CD4-positive, alpha-beta T cell treated with Interferon alpha-2 for 1 hour (primary cell): ENCODE results near the gene SSR3.
A peak's percentile ranks its signal among the peaks of the same experiment; 100 is the strongest.

Source experiments
- DNase-seq, 2 donors: peaks; one replicate each; pipeline ENCODE4 v3.0.0-alpha.2; 2020 to 2022

The SSR3 gene

DNA sequence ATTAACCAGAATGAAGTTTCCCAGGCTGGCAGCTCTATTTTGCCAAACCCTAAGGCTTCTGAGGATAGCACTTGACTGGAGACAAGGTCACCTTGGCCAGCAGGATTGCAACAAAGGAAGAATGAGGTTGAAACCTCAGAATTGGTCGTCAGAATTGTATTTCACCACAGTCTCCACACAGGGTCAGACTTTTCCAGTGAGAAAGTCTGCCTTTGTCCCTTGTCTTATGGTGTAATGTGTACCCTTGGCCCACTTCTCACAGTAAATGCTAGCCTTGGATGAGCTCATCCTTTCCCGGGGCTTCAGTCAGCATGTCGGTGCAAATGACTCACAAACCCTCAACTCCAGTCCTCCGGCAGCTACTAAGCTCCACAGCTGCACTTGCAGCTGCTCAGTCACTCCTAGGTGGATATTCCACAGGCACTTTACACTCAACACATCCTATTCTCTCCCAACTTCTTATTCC, 19.7 kb downstream of the SSR3 start:
- no peak for DNase-seq

DNA sequence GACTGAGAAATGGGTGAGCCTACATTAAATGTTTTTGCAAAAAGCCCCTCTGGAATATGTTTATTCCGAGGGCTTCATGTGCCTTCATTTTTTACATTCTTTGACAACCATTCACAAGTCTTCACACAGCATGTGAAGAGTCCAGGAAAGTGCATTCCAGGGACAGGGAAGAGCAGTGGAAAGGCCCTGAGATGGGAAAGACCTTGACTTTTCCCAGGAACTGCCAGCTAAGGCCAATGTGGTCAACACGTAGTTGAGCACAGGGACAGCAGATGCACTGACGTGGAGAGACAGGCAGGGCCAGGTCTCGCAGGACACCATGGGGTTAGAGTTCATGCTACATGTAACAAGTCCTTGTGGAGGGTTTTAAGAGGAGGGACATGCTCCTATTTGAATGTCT, 21.7 kb downstream of the SSR3 start:
- DNase-seq: no peak

GRCh38 chr3:156532730-156533129, 22.2 kb downstream of the SSR3 start:
- DNase-seq: no peak

DNA sequence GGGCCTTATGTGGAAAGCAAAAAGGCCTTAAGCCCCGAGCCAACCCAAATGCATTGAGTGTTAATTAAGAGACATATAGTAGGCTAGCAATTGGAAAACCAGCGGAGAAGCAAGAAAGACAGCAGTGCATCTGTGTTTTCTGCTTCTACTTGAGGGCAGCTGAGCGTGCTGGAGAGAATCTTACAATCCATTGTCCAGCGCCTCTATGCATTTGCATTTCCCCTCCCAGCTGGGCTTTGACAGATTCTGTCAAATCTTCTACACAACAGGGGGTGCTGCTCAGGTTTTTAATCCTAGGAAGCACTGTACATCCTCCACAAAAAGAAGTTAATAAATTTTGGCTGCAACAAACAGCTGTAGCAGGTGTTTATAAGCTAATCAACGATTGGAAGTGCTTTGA, 23.9 kb downstream of the SSR3 start:
- DNase-seq: no peak

DNA sequence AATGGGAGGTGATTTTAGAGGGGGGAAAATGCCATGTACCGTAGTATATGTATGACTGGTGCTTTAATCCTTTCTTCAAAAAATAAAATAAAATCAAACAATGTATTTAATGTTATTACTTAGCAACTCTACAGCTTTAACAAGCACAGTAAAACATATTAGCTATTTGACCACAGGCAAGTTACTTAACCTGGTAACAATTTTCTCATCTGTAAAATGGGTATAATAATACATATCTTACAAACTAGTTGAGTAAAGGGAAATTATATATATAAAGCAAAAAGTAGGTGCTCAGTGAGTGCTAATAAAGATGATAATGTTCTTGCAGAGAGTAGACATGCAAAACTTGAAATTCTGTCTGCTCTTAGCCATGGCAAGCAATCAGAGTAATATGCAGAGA, 27.9 kb downstream of the SSR3 start:
- no peak for DNase-seq

DNA sequence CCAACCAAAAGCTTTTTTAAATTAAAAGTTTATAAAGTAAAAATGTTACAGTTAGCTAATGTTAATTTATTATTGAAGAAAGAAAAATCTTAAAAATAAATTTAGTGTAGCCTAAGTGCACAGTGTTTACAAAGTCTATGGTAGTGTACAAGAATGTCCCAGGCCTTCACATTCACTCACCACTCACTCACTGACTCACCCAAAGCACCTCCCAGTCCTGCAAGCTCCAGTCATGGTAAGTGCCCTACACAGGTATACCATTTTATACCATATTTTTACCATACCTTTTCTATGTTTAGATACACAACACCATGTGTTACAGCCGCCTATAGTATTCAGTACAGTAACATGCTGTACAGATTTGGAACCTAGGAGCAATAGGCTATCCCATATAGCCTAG, 29.1 kb downstream of the SSR3 start:
- DNase-seq: no peak

- no peak for DNase-seq
These were observed 32.2 kb downstream of the SSR3 start for GRCh38 chr3:156522673-156523072.

GRCh38 chr3:156519758-156520162, 35.2 kb downstream of the SSR3 start:
- DNase-seq: no peak

DNA sequence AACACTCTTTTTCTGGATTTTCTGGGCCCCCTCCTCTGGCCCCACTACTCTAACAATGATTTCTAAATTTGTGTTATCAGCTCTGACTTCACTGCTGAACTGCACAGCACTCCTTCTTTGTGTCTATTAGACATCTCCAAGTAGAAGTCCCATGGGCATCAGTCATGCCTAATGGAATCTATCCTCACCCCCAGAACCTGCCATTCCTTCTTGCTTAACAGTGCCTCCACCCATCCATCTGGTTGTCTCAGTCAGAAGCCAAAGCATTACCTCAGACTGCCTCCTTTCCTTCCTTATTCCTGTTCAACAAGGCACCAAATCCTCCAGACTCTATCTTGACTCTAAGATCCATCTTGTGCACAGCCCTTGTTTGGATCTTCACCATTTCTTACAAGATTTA, 36.2 kb downstream of the SSR3 start:
- no peak for DNase-seq

GRCh38 chr3:156516961-156517360, 38.0 kb downstream of the SSR3 start:
- DNase-seq: no peak

GRCh38 chr3:156516284-156516683, 38.6 kb downstream of the SSR3 start:
- no peak for DNase-seq

GRCh38 chr3:156513619-156514018, 41.3 kb downstream of the SSR3 start:
- no peak for DNase-seq

GRCh38 chr3:156511987-156512677, 42.8 kb downstream of the SSR3 start:
- peak in 1 of 2 donors; percentile 4 for DNase-seq

GRCh38 chr3:156509189-156510174, 45.4 kb downstream of the SSR3 start:
- peak in 1 of 2 donors; percentile 73 for DNase-seq

DNA sequence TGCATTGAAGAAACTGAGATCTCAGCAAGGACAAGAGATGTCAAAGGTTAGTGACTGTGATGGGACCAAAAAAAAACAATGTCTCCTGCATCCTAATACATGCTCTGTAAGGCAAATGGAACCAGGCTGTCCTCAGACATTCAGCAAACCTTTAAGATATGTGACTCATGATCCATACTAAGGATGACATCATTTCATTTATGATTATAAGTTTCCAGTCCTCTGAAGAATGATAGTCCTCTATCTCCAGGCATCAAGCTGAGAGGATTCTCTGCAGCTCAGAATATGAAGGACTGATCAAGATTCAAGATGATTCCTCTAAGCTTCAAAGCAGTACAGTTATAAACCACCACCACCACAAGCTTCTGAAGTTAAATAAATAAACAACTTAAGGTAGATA, 47.6 kb downstream of the SSR3 start:
- no peak for DNase-seq

GRCh38 chr3:156498307-156498706, 56.6 kb downstream of the SSR3 start:
- no peak for DNase-seq

DNA sequence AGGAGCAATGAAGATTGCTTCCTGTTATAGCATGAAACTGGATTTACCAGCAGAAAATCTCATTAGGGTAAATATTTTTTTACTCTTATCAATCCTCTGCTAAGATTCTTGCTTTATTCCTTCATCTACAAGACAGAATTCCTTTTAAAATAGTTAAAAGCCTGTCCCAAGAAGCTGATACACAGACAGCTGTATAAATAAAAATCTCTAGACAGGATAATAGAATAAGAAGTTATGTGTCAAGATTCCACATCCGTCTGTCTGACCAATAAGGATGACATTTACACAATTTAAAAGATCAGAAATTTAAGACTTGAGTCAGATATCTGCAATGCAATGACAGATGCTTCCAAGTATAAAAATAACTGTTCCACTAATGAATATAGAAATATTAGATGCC, 57.6 kb downstream of the SSR3 start:
- DNase-seq: no peak

DNA sequence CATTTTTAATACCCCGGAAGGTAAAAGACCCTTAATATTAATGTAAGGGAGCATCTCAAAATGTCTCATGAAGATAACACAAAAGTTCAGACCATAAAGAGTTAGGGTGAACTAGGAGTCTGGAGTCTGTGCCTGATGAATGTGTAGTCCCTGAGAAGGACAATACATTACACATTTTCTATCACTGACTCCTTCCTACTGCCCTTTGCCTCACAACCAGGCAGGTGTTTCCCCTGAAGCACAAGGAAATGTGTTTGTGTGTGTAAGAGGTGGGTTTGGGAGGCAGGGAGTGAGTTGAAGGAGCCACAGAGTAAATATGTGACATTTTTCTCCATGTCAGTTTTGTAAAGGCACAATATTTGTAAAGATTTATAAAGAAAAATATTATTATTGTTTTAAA, 59.1 kb downstream of the SSR3 start:
- no peak for DNase-seq

- no peak for DNase-seq
These were observed 61.0 kb downstream of the SSR3 start for GRCh38 chr3:156493887-156494286.

- DNase-seq: no peak
These were observed 62.1 kb downstream of the SSR3 start for GRCh38 chr3:156492801-156493261.

GRCh38 chr3:156491192-156491591, 63.7 kb downstream of the SSR3 start:
- DNase-seq: no peak
